Tibial nerve (tissue), 4 donors: Measurements from ENCODE around the gene ACBD3. TPM values are rescaled to one million over a fixed set of nuclear protein-coding genes. Genes with fewer than 3 reads are reported as not detected.

Source experiments
- DNase-seq, 2 donors: peaks; one replicate each; pipeline ENCODE4 v3.0.0-alpha.2; 2019; ENCODE audit warnings: low spot score in 2 of 2
- H3K27ac ChIP-seq, 4 donors: fragments of 200-600 bp; sonication (generic) in 3 of 4; one replicate each; pipeline ENCODE4 v1.5.1; 2017 to 2019; ENCODE audit warnings: mild to moderate bottlenecking in 1 of 4
- H3K27me3 ChIP-seq, 2 donors: fragments of 200-600 bp; sonication (generic) in 1 of 2; one replicate each; pipeline versions ENCODE4 v1.5.1 to v1.6.0; 2017 to 2019
- H3K36me3 ChIP-seq, 3 donors: fragments of 200-600 bp; sonication (generic); one replicate each; pipeline ENCODE4 v1.5.1; 2018 to 2019
- H3K4me1 ChIP-seq, 4 donors: fragments of 200-600 bp; sonication (generic) in 3 of 4; one replicate each; pipeline ENCODE4 v1.5.1; 2017 to 2019
- H3K4me3 ChIP-seq, 4 donors: fragments of 200-600 bp; sonication (generic) in 3 of 4; one replicate each; pipeline ENCODE4 v1.5.1; 2017 to 2019; ENCODE audit warnings: mild to moderate bottlenecking in 1 of 4, moderate library complexity in 1 of 4
- H3K9me3 ChIP-seq, 4 donors: fragments of 200-600 bp; sonication (generic) in 3 of 4; one replicate each; pipeline ENCODE4 v1.5.1; 2017 to 2019
- EP300 ChIP-seq, 2 donors: sonication (generic); formaldehyde crosslinking; IDR thresholded peaks; one replicate each; pipeline ENCODE4 v1.6.1; 2017; ENCODE audit warnings: antibody characterized with exemption in 2 of 2, mild to moderate bottlenecking in 1 of 2
- POLR2A ChIP-seq, 2 donors: fragments of 450-650 bp; IDR thresholded peaks; one replicate each; pipeline ENCODE4 v1.6.1; 2017; ENCODE audit warnings: antibody characterized with exemption in 2 of 2, mild to moderate bottlenecking in 2 of 2, moderate library complexity in 2 of 2
- WGBS, 2 donors: methylation state at CpG; one replicate each; pipeline ENCODE4 v1.1.5; 2018; 5-methylcytosine and 5-hydroxymethylcytosine counted together
- total RNA-seq, 4 donors: library from RNA; depleted of rRNA; stranded (reverse); fragments of >200 nt; gene quantifications; one replicate each; pipeline ENCODE4 v1.1.0, GENCODE V29; 2016
- TF ChIP-seq, protein P1 (sequence below), 5 experiments: fragments of 200-600 bp in 3 of 5; fragments of 450-650 bp in 2 of 5; sonication (generic) in 3 of 5; IDR thresholded peaks; one replicate each; pipeline ENCODE4 v1.5.1; 2016 to 2019; ENCODE audit warnings: antibody characterized with exemption in 5 of 5, mild to moderate bottlenecking in 3 of 5, moderate library complexity in 2 of 5

The ACBD3 gene
- total RNA-seq, 4 donors from 2014 or later, result 41.4 to 54.9 (median 45.4) TPM

GRCh38 chr1:226120398-226120797, 66.1 kb downstream of the ACBD3 start:
- WGBS, 2 donors, result 84 to 100% methylated on average over 1 to 5 of the region's 5 CpGs
- no peaks in the 10 kb centered on the region for H3K27me3 ChIP-seq
- H3K27ac ChIP-seq, result no peak overlapping the region
- TF ChIP-seq POLR2A (IDR thresholded peaks at IDR 0.05) (no peak), EP300 (IDR thresholded peaks at IDR 0.05) (no peak)
- TF ChIP-seq, protein P1, sequence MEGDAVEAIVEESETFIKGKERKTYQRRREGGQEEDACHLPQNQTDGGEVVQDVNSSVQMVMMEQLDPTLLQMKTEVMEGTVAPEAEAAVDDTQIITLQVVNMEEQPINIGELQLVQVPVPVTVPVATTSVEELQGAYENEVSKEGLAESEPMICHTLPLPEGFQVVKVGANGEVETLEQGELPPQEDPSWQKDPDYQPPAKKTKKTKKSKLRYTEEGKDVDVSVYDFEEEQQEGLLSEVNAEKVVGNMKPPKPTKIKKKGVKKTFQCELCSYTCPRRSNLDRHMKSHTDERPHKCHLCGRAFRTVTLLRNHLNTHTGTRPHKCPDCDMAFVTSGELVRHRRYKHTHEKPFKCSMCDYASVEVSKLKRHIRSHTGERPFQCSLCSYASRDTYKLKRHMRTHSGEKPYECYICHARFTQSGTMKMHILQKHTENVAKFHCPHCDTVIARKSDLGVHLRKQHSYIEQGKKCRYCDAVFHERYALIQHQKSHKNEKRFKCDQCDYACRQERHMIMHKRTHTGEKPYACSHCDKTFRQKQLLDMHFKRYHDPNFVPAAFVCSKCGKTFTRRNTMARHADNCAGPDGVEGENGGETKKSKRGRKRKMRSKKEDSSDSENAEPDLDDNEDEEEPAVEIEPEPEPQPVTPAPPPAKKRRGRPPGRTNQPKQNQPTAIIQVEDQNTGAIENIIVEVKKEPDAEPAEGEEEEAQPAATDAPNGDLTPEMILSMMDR (IDR thresholded peaks at IDR 0.05), result no peak
- H3K4me1 ChIP-seq, result peaks cover 0 to 22% (median 6%) of the 10 kb centered on the region in 4 donors
- no peaks in the 10 kb centered on the region for H3K36me3 ChIP-seq
- H3K4me3 ChIP-seq, result no peak overlapping the region
- H3K9me3 ChIP-seq, result no peaks in the 10 kb centered on the region
- DNase-seq, result no peak

GRCh38 chr1:226119169-226119568, 67.4 kb downstream of the ACBD3 start:
- Histone ChIP-seq H3K36me3 (no peaks in the 10 kb centered on the region), H3K27ac (no peak overlapping the region), H3K4me1 (peaks cover 0 to 15% (median 4%) of the 10 kb centered on the region in 4 donors), H3K27me3 (no peaks in the 10 kb centered on the region), H3K4me3 (no peak overlapping the region), H3K9me3 (no peaks in the 10 kb centered on the region)
- no peak for DNase-seq
- TF ChIP-seq POLR2A (IDR thresholded peaks at IDR 0.05) (no peak), EP300 (IDR thresholded peaks at IDR 0.05) (no peak)
- TF ChIP-seq, protein P1 (IDR thresholded peaks at IDR 0.05), result no peak
- 87 to 88% methylated on average over 6 of the region's 6 CpGs for WGBS, 2 donors

DNA sequence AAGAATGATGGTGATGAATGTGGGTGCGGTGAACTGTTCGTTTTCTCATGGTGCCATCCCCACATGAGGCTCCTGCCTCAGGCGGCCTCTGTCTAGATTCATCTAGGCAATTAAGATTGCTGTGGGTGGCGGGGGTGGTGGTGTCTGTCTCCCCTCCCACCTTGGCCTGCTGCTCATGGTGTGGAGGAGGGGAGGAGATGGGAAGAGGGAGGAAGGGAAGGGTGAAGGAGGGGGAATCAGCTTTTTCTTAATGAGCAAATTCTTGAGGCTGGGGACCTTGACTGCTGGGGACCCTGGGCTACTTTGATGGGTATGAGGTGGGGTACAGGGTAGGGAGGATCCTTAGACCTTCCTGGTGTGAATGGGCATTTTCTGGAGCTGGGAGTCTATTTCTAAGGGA, 68.2 kb downstream of the ACBD3 start:
- TF ChIP-seq EP300 (IDR thresholded peaks at IDR 0.05), result no peak
- no peak for TF ChIP-seq POLR2A (IDR thresholded peaks at IDR 0.05)
- TF ChIP-seq, protein P1 (IDR thresholded peaks at IDR 0.05), result no peak
- H3K4me1 ChIP-seq, result peaks cover 0 to 15% (median 4%) of the 10 kb centered on the region in 4 donors
- WGBS, 2 donors, result 89 to 93% methylated on average over 4 of the region's 4 CpGs
- no peaks in the 10 kb centered on the region for H3K27me3 ChIP-seq
- no peaks in the 10 kb centered on the region for H3K9me3 ChIP-seq
- H3K36me3 ChIP-seq, result no peaks in the 10 kb centered on the region
- DNase-seq, result no peak
- H3K4me3 ChIP-seq, result no peak overlapping the region
- H3K27ac ChIP-seq, result no peak overlapping the region

DNA sequence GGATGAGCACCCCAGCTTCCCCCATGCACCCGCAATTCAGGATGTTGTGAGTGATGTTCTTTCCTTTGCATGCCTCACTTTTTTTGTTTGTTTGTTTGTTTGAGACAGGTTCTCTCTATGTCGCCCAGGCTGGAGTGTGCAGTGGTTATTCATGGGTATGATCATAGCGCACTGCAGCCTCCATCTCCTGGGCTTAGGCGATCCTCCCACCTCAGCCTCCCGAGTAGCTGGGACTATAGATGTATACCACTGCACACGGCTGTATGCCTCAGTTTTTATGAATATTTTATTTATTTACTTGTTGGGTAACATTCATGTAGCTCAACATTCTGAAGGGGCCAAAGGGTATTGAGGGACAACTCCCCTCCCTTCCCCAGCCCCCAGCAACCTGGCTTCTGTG, 69.2 kb downstream of the ACBD3 start:
- 87 to 92% methylated on average over 6 of the region's 6 CpGs for WGBS, 2 donors
- Histone ChIP-seq H3K27ac (no peak overlapping the region), H3K4me1 (peaks cover 0 to 6% (median 4%) of the 10 kb centered on the region in 4 donors), H3K4me3 (no peak overlapping the region), H3K27me3 (no peaks in the 10 kb centered on the region), H3K36me3 (no peaks in the 10 kb centered on the region), H3K9me3 (no peaks in the 10 kb centered on the region)
- DNase-seq, result no peak
- TF ChIP-seq, protein P1 (IDR thresholded peaks at IDR 0.05), result no peak
- TF ChIP-seq EP300 (IDR thresholded peaks at IDR 0.05) (no peak), POLR2A (IDR thresholded peaks at IDR 0.05) (no peak)

DNA sequence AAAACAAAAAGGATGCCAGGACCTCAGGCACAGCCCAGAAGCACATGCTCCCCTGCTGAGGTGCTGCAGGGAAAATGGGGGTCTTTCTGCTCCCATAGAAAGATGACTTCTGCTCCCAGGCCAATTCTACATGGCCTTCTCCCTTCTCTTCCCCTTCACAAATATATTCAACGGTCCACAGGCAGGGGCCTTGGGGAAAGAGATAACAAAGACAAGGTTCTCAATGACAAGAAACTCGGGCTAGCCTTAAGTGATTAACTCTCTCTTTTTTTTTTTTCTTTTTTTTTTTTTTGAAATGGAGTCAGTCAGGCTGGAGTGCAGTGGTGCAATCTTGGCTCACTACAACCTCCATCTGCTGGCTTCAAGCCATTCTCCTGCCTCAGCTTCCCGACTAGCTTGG, 69.9 kb downstream of the ACBD3 start:
- H3K4me3 ChIP-seq, result no peak overlapping the region
- no peaks in the 10 kb centered on the region for H3K27me3 ChIP-seq
- WGBS, 2 donors, result 72 to 78% methylated on average over 3 of the region's 3 CpGs
- peaks cover 0 to 11% (median 8%) of the 10 kb centered on the region in 4 donors for H3K4me1 ChIP-seq
- no peak for DNase-seq
- H3K27ac ChIP-seq, result no peak overlapping the region
- H3K9me3 ChIP-seq, result no peaks in the 10 kb centered on the region
- TF ChIP-seq POLR2A (IDR thresholded peaks at IDR 0.05) (no peak), EP300 (IDR thresholded peaks at IDR 0.05) (no peak)
- TF ChIP-seq, protein P1 (IDR thresholded peaks at IDR 0.05), result no peak
- no peaks in the 10 kb centered on the region for H3K36me3 ChIP-seq
